Measurements from ENCODE around the gene RPH3AL.
"Not testable (repeated sequence)": the region's sequence is repeated elsewhere in the genome, so short reads cannot be mapped to it uniquely, and the experiment has no call there.

RPH3AL gene

DNA sequence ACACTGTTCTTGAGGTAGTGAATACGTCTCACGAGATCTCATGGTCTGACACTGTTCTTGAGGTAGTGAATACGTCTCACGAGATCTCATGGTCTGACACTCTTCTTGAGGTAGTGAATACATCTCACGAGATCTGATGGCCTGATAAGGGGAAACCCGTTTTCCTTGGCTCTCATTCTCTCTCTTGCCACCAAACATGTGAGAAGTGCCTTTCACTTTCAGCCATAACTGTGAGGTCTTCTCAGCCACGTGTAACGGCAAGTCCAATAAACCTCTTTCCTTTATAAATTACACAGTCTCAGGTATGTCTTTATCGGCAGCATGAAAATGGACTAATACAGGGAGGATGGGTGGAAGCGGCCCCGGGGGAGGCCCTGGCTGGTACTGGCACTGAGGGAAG, 184.0 kb downstream of the RPH3AL start:
- DNase-seq, result not testable (repeated sequence)

DNA sequence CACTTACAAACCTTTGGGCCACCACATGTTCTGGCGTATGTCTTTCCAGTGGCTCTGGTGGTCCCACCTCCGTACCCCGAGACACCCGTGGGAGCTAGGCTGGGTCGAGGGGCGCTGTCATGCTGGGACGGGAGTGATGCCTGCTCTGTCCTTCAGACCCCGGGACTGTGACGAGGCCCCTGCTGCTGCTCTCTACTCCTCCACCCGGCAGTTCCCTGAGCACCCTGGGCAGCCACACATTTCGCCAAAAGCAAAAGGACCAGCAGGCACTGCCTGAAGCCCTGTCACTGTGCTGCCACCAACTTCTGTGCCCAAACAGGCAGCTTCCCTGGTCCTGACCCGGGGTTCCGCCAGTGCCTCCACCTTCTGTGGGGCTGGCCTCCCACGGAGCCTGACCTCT, 186.7 kb downstream of the RPH3AL start:
- DNase-seq, result no peak

DNA sequence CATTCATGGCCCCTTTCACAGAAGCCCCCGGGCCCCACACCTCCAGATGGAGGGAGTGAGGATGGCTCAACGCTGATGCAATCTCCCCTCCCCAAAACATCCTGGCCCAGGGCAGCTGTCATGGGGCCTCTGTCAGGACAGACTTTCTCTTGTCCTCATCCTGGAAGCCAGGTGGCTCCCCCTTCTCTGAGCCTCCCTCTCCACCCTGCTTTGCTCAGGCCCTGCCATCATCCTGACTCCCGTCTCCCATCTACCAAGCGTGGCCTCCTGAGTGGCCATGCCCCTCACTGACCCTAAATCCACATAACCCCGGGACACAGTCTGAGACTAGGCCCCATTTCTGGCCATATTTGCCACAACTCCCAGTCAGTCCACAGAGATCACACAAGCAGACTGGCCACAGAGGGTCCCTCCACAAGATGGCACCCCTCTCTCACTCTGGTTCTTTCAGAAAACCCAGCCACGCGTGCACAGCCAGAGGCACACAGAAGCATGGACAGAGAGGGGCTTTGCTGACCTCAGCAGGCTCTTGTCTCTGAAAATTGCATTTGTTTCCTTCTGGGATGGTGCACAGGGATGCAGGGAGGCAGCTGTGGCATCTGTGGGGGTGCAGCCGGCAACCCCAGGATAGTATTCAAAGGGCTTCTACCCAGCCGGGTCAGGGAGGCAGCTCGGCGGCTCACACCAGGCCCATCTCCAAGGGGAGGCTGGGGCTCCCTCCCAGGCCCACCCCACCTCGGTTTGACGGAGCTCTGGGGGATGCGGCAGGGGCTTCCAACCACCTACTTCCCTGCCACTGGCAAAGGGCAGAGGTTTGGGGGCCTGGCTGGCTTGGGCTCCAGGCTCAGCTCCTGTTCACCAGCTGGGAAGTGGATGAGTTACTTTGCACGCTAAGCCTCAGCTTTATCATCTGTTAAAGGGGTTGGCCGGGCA, 188.0 kb downstream of the RPH3AL start:
- DNase-seq, result peak; percentile 88

DNA sequence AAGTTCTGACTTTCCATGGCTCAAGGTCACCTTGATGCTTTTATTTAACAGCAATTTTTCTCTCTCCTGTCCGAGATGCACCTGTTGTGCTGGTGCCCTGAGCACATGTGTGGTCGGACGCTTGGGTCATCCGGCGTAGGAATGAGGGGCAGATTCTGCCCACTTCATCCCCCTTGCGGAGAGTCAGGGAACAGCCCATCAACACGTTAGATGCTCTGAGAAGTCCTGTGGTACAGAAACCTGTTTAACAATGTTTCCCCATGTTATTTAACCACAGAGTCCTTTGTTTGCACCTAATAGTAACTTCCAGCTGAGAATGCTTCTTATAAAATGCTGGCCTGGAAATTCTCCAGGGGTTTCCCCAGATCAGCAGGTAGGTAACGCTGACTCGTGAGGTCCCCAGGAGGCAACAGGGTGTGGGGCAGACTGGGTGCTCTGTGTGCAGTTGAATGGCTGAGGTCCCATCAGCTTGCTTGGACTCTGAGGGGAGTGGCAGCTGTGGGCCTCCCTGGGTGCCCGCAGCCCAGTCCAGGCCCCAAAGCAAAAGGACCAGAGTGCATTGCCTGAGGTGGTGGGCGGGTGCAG, 189.0 kb downstream of the RPH3AL start:
- DNase-seq, result no peak

DNA sequence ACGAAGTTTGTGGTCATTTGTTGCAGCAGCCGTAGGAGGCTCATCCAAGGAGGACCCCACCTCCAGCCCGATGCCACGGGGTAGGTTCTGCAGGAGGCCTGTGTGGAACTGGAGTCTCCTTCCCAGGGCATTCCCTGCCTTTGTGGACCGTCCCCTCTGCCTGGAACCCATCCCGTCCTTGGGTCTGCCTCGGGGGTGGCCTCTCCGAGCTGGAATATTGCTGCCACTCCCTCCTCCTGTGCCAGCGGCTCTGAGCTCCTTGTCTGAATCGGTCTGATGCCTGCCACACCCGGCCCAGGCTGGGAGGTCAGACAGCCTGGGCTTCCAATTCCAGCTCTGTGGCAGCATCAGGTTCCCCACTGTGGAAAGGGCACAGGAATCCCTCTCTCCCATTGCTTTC, 189.9 kb downstream of the RPH3AL start:
- DNase-seq, result no peak
